MM.1S (cell line): Measurements from ENCODE around the gene SLC17A7.

Experiments used
- DNase-seq: peaks from one replicate; pipeline ENCODE4 v3.0.0-alpha.2; 2015
- H2AFZ ChIP-seq: fragments of 300-600 bp; sonication (generic); 2 replicates; pipeline ENCODE4 v1.6.0; 2016; ENCODE audit warnings: antibody characterized with exemption, low read length
- H3F3A ChIP-seq: fragments of 300-600 bp; sonication (generic); 2 replicates; pipeline ENCODE4 v1.6.1; 2016; ENCODE audit warnings: mild to moderate bottlenecking, antibody characterized with exemption, low read length, moderate library complexity, mixed read lengths; ENCODE audit not compliant: insufficient read depth
- H3K27ac ChIP-seq: fragments of 300-600 bp; sonication (generic); 2 replicates; pipeline ENCODE4 v1.5.1; 2016; ENCODE audit warnings: mild to moderate bottlenecking, low read length
- H3K27me3 ChIP-seq: fragments of 300-600 bp; sonication (generic); replicated peaks from 2 replicates; pipeline ENCODE4 v1.6.0; 2016; ENCODE audit warnings: low read length; ENCODE audit not compliant: insufficient read depth
- H3K36me3 ChIP-seq: fragments of 300-600 bp; sonication (generic); replicated peaks from 2 replicates; pipeline ENCODE4 v1.6.1; 2016; ENCODE audit warnings: mild to moderate bottlenecking, low read length, mixed read lengths; ENCODE audit not compliant: insufficient read depth
- H3K4me1 ChIP-seq: fragments of 300-600 bp; sonication (generic); 2 replicates; pipeline ENCODE4 v1.6.1; 2016; ENCODE audit warnings: low read length, mixed read lengths
- H3K4me2 ChIP-seq: fragments of 300-600 bp; sonication (generic); 2 replicates; pipeline ENCODE4 v1.6.0; 2016; ENCODE audit warnings: low read depth, low read length
- H3K4me3 ChIP-seq: fragments of 300-600 bp; sonication (generic); 2 replicates; pipeline ENCODE4 v1.5.1; 2016; ENCODE audit warnings: low read length, mixed read lengths
- H3K79me2 ChIP-seq: fragments of 300-600 bp; sonication (generic); 2 replicates; pipeline ENCODE4 v1.6.1; 2016; ENCODE audit warnings: mixed run types, low read length, mixed read lengths
- H3K9ac ChIP-seq: fragments of 300-600 bp; sonication (generic); 2 replicates; pipeline ENCODE4 v1.6.1; 2016; ENCODE audit warnings: low read length, mixed read lengths
- H3K9me2 ChIP-seq: fragments of 300-600 bp; sonication (generic); replicated peaks from 2 replicates; pipeline ENCODE4 v1.6.1; 2016; ENCODE audit warnings: mild to moderate bottlenecking, low read length, mixed read lengths; ENCODE audit not compliant: insufficient read depth
- H3K9me3 ChIP-seq: fragments of 300-600 bp; sonication (generic); replicated peaks from 2 replicates; pipeline ENCODE4 v1.6.1; 2016; ENCODE audit warnings: mild to moderate bottlenecking, low read length, mixed read lengths; ENCODE audit not compliant: insufficient read depth
- H4K20me1 ChIP-seq: fragments of 300-600 bp; sonication (generic); 2 replicates; pipeline ENCODE4 v1.6.1; 2016; ENCODE audit warnings: mild to moderate bottlenecking, low read length, moderate library complexity, mixed read lengths; ENCODE audit not compliant: insufficient read depth
- EZH2 ChIP-seq: fragments of 300-600 bp; sonication (generic); optimal IDR thresholded peaks from 2 replicates; pipeline ENCODE3; 2017; ENCODE audit warnings: low read depth, mild to moderate bottlenecking, antibody characterized with exemption, low read length, mixed read lengths
- EZH2phosphoT487 ChIP-seq: fragments of 300-600 bp; sonication (generic); IDR thresholded peaks from 2 replicates; pipeline ENCODE4 v1.6.1; 2018; ENCODE audit warnings: antibody characterized with exemption, low read length
- TF ChIP-seq, protein P1 (sequence below): fragments of 300-600 bp; sonication (generic); IDR thresholded peaks from 2 replicates; pipeline ENCODE4 v1.5.1; 2016; ENCODE audit warnings: antibody characterized with exemption, low read length, mixed read lengths

The SLC17A7 gene

DNA sequence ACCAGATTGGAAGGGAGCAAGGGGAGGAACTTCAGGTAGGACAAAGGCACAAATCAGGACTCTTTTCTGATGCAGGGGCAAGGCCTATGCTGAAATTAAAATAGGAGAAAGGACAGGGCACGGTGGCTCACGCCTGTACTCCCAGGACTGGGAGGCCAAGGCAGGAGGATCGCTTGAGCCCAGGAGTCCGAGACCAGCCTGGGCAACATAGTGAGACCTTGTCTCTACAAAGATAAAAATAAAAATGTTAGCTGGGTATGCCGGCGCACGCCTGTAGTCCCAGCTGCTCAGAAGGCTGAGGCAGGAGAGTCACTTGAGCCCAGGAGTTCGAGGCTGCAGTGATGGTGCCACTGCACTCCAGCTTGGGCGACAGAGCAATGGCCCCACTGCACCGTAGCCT lies 5.7 kb downstream of the SLC17A7 start:
- TF ChIP-seq EZH2phosphoT487: no peak
- TF ChIP-seq EZH2: no peak
- TF ChIP-seq, protein P1, sequence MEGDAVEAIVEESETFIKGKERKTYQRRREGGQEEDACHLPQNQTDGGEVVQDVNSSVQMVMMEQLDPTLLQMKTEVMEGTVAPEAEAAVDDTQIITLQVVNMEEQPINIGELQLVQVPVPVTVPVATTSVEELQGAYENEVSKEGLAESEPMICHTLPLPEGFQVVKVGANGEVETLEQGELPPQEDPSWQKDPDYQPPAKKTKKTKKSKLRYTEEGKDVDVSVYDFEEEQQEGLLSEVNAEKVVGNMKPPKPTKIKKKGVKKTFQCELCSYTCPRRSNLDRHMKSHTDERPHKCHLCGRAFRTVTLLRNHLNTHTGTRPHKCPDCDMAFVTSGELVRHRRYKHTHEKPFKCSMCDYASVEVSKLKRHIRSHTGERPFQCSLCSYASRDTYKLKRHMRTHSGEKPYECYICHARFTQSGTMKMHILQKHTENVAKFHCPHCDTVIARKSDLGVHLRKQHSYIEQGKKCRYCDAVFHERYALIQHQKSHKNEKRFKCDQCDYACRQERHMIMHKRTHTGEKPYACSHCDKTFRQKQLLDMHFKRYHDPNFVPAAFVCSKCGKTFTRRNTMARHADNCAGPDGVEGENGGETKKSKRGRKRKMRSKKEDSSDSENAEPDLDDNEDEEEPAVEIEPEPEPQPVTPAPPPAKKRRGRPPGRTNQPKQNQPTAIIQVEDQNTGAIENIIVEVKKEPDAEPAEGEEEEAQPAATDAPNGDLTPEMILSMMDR: no peak
- no peaks in the 10 kb centered on the region for H3K9me3 ChIP-seq
- no peak overlapping the region for H3K4me2 ChIP-seq
- no peaks in the 10 kb centered on the region for H3K36me3 ChIP-seq
- H3K4me1 ChIP-seq: no peaks in the 10 kb centered on the region
- DNase-seq: no peak
- no peak overlapping the region for H3K4me3 ChIP-seq
- no peaks in the 10 kb centered on the region for H3F3A ChIP-seq
- no peaks in the 10 kb centered on the region for H4K20me1 ChIP-seq
- H2AFZ ChIP-seq: no peak overlapping the region
- H3K9me2 ChIP-seq: no peaks in the 10 kb centered on the region
- H3K27me3 ChIP-seq: peaks cover 98% of the 10 kb centered on the region
- no peak overlapping the region for H3K9ac ChIP-seq
- H3K79me2 ChIP-seq: no peaks in the 10 kb centered on the region
- H3K27ac ChIP-seq: no peak overlapping the region

DNA sequence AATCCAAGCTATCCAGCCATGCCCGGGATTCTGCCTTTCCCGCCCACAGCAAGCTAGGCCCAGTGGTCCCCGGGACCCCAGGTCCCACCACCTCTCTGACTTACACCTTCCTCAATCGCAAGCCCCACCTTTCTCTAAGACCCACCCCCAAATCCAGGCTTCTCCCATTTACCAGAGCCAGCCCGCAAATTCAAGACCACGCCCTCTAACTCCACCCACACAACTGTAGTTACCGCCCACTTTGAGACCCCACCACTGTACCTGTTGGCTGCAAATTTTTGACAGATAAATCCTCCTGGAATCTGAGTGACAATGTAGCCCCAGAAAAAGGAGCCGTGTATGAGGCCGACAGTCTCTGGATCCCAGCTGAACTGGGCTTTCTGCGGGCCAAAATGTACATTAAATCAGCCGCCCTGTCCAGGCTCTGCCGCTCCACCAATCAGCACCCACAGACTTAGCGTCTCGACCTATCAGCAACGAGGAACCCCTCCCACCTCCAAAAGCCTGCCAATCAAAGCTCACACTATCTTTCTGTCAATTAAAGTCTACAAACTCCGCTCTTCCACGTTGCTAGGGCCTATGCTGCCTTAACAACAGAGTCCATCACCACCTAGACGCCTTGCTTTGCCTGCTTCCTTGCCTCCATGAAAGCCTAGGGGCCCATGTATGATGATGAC lies 6.3 kb downstream of the SLC17A7 start:
- Histone ChIP-seq H3K9ac (no peak overlapping the region), H3K27me3 (peaks cover 98% of the 10 kb centered on the region), H3K4me2 (no peak overlapping the region), H3K36me3 (no peaks in the 10 kb centered on the region), H3K9me3 (no peaks in the 10 kb centered on the region), H3K79me2 (no peaks in the 10 kb centered on the region), H3K9me2 (no peaks in the 10 kb centered on the region), H3K4me1 (no peaks in the 10 kb centered on the region), H3F3A (no peaks in the 10 kb centered on the region), H4K20me1 (no peaks in the 10 kb centered on the region), H3K27ac (no peak overlapping the region), H2AFZ (no peak overlapping the region), H3K4me3 (no peak overlapping the region)
- DNase-seq: no peak
- TF ChIP-seq EZH2phosphoT487: no peak
- TF ChIP-seq, protein P1: no peak
- no peak for TF ChIP-seq EZH2

DNA sequence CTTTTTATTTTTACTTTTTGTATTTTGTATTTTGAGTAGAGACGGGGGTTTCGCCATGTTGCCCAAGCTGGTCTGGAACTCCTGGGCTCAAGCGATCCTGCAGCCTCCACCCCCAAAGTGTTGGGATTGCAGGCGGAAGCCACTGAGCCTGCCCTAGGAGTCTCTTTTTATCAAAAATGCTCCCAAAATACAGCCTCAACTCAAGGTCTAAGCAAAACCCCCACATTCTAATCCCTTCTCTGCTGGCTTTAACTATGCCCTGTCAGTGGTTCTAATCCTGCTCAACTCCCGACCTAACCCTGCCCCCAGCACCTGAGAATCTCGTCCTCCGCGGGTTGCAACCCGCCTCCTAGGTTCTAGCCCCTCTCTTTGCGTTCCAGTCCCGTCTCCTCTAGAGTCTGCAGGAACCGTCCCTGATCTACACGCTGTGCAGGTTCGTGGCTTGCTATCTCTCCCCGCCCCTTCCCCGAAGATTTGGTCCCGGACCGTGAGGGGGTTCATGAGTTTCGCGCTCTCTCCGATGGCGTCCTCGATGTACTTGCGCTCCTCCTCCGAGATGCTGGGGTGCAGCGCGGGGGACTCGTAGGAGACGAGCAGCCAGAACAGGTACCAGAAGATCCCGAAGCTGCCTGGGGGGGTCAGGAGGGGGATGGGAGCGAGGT lies 8.0 kb downstream of the SLC17A7 start:
- H3K36me3 ChIP-seq: no peaks in the 10 kb centered on the region
- no peak for TF ChIP-seq EZH2
- H3K4me1 ChIP-seq: no peaks in the 10 kb centered on the region
- H3K4me3 ChIP-seq: no peak overlapping the region
- no peak for DNase-seq
- H3K9ac ChIP-seq: no peak overlapping the region
- no peak overlapping the region for H3K27ac ChIP-seq
- no peak overlapping the region for H2AFZ ChIP-seq
- H3F3A ChIP-seq: no peaks in the 10 kb centered on the region
- H4K20me1 ChIP-seq: no peaks in the 10 kb centered on the region
- H3K9me2 ChIP-seq: no peaks in the 10 kb centered on the region
- H3K4me2 ChIP-seq: no peak overlapping the region
- peaks cover 98% of the 10 kb centered on the region for H3K27me3 ChIP-seq
- H3K79me2 ChIP-seq: no peaks in the 10 kb centered on the region
- H3K9me3 ChIP-seq: no peaks in the 10 kb centered on the region
